ENCODE data around the gene CLMN.

Gene CLMN

DNA sequence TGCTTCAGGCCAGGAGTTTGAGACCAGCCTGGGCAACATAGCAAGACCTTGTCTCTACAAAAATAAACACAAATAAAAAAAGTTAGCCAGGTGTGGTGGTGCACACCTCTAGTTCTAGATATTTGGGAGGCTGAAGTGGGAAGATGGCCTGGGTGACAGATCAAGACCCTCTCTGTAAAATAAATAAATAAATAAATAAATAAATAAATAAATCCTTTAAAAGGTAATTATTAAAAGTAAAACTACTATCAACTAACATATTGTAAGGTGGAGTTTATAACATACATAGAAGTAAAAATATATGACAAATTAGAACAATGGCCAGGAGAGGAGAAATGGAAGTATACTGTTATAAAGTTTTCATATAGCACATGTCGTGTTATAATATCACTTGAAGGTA lies 33.3 kb upstream of the CLMN start:
- no peak for DNase-seq (ENCODE audit: low read depth)
- TF ChIP-seq, protein P1, sequence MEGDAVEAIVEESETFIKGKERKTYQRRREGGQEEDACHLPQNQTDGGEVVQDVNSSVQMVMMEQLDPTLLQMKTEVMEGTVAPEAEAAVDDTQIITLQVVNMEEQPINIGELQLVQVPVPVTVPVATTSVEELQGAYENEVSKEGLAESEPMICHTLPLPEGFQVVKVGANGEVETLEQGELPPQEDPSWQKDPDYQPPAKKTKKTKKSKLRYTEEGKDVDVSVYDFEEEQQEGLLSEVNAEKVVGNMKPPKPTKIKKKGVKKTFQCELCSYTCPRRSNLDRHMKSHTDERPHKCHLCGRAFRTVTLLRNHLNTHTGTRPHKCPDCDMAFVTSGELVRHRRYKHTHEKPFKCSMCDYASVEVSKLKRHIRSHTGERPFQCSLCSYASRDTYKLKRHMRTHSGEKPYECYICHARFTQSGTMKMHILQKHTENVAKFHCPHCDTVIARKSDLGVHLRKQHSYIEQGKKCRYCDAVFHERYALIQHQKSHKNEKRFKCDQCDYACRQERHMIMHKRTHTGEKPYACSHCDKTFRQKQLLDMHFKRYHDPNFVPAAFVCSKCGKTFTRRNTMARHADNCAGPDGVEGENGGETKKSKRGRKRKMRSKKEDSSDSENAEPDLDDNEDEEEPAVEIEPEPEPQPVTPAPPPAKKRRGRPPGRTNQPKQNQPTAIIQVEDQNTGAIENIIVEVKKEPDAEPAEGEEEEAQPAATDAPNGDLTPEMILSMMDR (IDR thresholded peaks at IDR 0.05; ENCODE audit: low read length, missing control alignments) = no peak
- H3K4me3 ChIP-seq (replicated peaks; ENCODE audit: low read depth, low read length) = no peak overlapping the region

DNA sequence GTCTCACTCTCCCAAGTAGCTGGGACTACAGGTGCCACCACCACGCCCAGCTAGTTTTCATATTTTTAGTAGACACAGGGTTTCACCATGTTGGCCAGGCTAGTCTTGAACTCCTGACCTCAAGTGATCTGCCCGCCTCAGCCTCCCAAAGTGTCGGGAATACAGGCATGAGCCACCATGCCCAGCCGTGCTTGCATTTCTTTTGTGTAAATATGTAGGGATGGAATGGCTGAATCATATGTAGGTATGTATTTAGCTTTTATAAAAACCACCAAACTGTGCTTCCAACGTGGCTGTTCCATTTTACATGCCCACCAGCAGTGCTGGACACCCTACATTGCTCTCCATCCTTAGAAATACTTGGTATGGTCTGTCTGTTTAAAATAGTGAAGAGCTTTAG lies 32.8 kb upstream of the CLMN start:
- DNase-seq (ENCODE audit: low read depth) = no peak
- TF ChIP-seq, protein P1 (IDR thresholded peaks at IDR 0.05; ENCODE audit: low read length, missing control alignments) = no peak
- H3K4me3 ChIP-seq (replicated peaks; ENCODE audit: low read depth, low read length) = no peak overlapping the region

DNA sequence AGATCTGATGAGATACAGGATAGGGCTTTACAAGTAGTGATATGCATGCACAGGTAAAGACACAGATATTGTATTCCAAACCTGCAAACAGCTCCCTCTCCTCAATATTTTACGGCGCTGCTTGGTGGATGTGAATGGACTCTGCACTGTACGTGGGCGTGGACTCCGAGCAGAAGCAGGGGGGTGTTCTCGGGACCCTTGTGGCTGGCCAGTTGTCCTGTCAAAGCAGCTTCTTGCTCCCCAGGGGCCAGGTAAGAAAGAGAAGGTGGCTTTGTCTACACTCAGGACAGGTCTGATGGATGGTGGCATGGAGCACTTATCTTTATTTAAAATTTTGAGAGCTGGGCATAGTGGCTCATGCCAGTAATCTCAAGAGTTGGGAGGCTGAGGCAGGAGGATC lies 29.5 kb upstream of the CLMN start:
- DNase-seq (ENCODE audit: low read depth) = no peak

DNA sequence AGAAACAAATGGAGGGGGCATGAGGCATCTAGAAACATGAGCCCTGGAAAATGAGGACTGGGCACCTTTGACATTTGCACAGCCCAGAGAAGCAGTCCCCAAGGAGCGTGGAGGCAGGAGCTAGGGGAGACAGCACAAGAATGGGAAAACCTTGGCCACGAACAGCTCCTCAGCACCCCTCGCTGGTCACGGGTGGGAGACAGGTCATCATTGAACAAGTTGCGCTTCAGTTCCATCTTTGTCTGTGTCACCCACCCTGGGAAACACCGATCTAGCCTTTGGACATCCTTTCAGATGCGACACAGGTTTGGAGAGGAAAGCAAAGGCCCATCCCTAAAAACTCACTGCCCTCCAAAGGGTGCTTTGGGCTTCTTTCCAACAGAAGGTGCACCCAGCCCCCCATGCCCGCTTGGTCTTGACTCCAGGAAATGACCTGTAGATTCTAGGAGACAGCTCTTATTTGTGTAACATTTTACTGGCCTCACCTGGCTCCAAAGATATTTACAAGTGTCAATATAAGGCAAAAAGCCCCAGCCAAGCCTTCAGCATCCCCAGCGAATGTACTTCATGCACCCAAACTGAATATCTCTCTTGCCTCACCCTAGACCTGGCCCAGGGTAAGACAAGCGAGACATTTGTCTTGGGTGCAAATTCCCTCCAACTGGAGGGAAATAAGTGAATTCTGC lies 28.8 kb upstream of the CLMN start:
- TF ChIP-seq, protein P1 (IDR thresholded peaks at IDR 0.05; ENCODE audit: low read length, missing control alignments) = no peak

More for the DNA sequence above, 29.5 kb upstream of the CLMN start:
- no peak overlapping the region for H3K4me3 ChIP-seq (replicated peaks; ENCODE audit: low read depth, low read length)
- TF ChIP-seq, protein P1 (IDR thresholded peaks at IDR 0.05; ENCODE audit: low read length, missing control alignments) = no peak

DNA sequence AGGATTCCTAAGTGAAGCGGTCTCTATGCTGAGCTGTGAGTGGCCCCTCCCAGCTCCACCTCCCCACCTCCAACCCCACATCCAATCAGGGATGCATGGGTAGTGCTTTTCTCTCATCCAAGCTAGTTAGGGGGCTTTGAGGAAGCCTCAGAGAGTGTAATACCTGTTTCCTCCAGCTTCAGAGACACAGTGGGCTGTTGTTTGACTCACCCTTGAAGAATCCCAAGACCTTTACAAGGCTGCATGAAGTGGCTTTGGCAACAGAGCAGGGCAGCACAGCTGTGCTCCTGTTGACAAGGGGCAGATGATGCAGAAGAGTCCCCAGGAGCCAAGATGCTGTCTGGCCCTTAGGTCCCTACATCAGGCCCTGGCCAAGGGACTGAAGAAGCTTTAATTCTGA lies 27.1 kb upstream of the CLMN start:
- DNase-seq (ENCODE audit: low read depth) = no peak
- TF ChIP-seq, protein P1 (IDR thresholded peaks at IDR 0.05; ENCODE audit: low read length, missing control alignments) = no peak
- H3K4me3 ChIP-seq (replicated peaks; ENCODE audit: low read depth, low read length) = no peak overlapping the region

More for the DNA sequence above, 28.8 kb upstream of the CLMN start:
- H3K4me3 ChIP-seq (replicated peaks; ENCODE audit: low read depth, low read length) = no peak overlapping the region
- DNase-seq (ENCODE audit: low read depth) = no peak

DNA sequence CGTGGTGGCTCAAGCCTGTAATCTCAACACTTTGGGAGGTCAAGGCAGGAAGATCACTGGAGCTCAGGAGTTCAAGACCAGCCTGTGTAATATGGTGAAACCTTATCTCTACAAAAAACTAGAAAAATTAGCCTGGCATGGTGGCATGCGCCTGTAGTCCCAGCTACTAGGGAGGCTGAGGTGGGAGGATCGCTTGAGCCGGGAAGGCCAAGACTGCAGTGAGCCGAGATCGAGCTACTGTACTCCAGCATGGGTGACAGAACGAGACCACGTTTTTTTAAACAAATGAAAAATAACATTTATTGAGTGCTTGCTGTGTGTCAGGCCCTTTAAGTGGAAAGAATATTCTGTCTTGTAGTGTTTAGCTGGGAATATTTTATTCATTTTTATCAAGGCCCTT lies 26.6 kb upstream of the CLMN start:
- TF ChIP-seq, protein P1 (IDR thresholded peaks at IDR 0.05; ENCODE audit: low read length, missing control alignments) = no peak
- no peak overlapping the region for H3K4me3 ChIP-seq (replicated peaks; ENCODE audit: low read depth, low read length)
- no peak for DNase-seq (ENCODE audit: low read depth)

DNA sequence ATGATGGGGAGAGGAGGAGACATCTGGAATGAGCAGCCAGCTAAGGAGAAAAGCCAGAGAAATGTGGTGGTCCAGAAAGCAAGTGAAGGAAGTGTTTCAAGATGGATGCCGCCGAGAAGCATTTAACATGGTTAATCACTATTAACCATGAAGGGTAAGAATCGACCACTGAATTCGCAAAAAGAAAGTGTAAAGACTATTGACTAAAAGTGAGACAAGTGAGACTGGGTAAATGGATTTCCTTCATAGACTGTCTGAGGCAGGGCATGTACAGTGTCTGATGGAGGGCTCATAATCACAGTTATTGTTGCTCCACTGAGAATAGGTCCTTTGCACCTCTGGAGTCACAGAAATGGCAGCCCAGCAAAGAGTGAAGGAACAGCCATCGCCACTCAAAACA lies 25.3 kb upstream of the CLMN start:
- no peak for DNase-seq (ENCODE audit: low read depth)
- H3K4me3 ChIP-seq (replicated peaks; ENCODE audit: low read depth, low read length) = no peak overlapping the region
- TF ChIP-seq, protein P1 (IDR thresholded peaks at IDR 0.05; ENCODE audit: low read length, missing control alignments) = no peak
